ENCODE data around the gene KNDC1.

DNA sequence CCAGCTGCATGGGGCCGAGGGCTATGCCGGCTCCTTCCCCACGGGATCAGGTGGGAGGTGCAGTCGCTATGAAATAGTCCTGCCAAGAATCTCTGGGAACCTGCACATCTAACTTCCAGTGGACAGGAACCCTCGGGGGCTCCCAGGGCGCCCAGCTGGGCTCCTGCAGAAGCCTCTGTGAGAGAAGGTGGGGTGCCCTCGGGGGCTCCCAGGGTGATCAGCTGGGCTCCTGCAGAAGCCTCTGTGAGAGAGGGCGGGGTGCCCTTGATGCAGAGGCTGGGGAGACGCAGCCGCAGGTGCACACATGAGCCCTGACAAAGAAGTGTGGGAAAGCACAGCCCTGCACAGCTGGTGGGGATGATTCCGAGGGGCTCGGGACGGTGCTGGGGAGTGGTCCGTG, 83.6 kb downstream of the KNDC1 start:
- TF ChIP-seq, protein P1, sequence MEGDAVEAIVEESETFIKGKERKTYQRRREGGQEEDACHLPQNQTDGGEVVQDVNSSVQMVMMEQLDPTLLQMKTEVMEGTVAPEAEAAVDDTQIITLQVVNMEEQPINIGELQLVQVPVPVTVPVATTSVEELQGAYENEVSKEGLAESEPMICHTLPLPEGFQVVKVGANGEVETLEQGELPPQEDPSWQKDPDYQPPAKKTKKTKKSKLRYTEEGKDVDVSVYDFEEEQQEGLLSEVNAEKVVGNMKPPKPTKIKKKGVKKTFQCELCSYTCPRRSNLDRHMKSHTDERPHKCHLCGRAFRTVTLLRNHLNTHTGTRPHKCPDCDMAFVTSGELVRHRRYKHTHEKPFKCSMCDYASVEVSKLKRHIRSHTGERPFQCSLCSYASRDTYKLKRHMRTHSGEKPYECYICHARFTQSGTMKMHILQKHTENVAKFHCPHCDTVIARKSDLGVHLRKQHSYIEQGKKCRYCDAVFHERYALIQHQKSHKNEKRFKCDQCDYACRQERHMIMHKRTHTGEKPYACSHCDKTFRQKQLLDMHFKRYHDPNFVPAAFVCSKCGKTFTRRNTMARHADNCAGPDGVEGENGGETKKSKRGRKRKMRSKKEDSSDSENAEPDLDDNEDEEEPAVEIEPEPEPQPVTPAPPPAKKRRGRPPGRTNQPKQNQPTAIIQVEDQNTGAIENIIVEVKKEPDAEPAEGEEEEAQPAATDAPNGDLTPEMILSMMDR (IDR thresholded peaks at IDR 0.05; ENCODE audit: low read depth, low read length): no peak
- TF ChIP-seq POLR2A (IDR thresholded peaks at IDR 0.05; ENCODE audit: extremely low read depth, insufficient read length): no peak

Data from NB4 (cell line).